ENCODE data around the gene CDK19. TPM values are rescaled to one million over a fixed set of nuclear protein-coding genes. Genes with fewer than 3 reads are reported as not detected.
A peak's percentile ranks its signal among the peaks of the same experiment; 100 is the strongest.

Gene CDK19
- total and polyA plus RNA-seq, 2 of the 4 experiments (the other 2 are of a cell fraction) = 6.0 to 6.8 TPM

- Histone ChIP-seq H2BK120ac (ENCODE audit: low read depth, low read length) (no peak overlapping the region), H2AFZ (replicated peaks; ENCODE audit: low read length, poor library complexity) (no peak overlapping the region), H4K5ac (ENCODE audit: low read depth, low read length) (no peak overlapping the region), H2AK5ac (ENCODE audit: low read depth, low read length) (no peak overlapping the region), H3K56ac (ENCODE audit: extremely low read depth, insufficient read depth, low read length) (no peak overlapping the region), H3K9ac (ENCODE audit: low read depth, low read length) (no peak overlapping the region), H4K8ac (ENCODE audit: low read depth in 2 of 2, low read length in 2 of 2) (no peak overlapping the region), H3K9me3 (ENCODE audit: control insufficient read depth, insufficient read depth, low read length) (no peaks in the 10 kb centered on the region), H3K4me3 (ENCODE audit: insufficient read depth, low read depth, low read length) (no peak overlapping the region), H4K91ac (ENCODE audit: insufficient read depth, low read depth, low read length) (no peak overlapping the region), H3K27me3 (ENCODE audit: control insufficient read depth, insufficient read depth, low read length) (no peaks in the 10 kb centered on the region), H3K18ac (ENCODE audit: low read depth, low read length) (no peak overlapping the region), H3K23ac (ENCODE audit: low read depth, low read length) (no peak overlapping the region), H3K36me3 (ENCODE audit: control insufficient read depth, insufficient read depth, low read length) (no peaks in the 10 kb centered on the region), H3K27ac (ENCODE audit: insufficient read depth, low read length) (no peak overlapping the region), H2BK20ac (ENCODE audit: low read depth, low read length) (no peak overlapping the region), H3K9me1 (ENCODE audit: insufficient read depth, low read length) (0 out of 2 replicates have a peak, but pooled peaks cover 3% of the 10 kb centered on the region), H3K4me1 (ENCODE audit: control insufficient read depth, insufficient read depth, low read length) (peaks cover 4% of the 10 kb centered on the region), H3K14ac (replicated peaks; ENCODE audit: low read depth, low read length) (no peak overlapping the region), H3K4me2 (ENCODE audit: low read depth, low read length) (no peak overlapping the region), H3K79me1 (ENCODE audit: low read depth in 1 of 2, low read length in 2 of 2) (0 out of 4 replicates have a peak, but pooled peaks cover 0 to under 1% of the 10 kb centered on the region in 2 experiments), H3K4ac (ENCODE audit: low read depth, low read length) (no peak overlapping the region), H2BK5ac (ENCODE audit: low read depth, low read length, poor library complexity, severe bottlenecking) (no peak overlapping the region), H2BK15ac (ENCODE audit: low read depth, low read length) (no peak overlapping the region), H4K20me1 (ENCODE audit: insufficient read depth, low read length) (no peaks in the 10 kb centered on the region), H2AK9ac (replicated peaks; ENCODE audit: low read depth, low read length, poor library complexity) (no peak overlapping the region)
- ATAC-seq (ENCODE audit: low read depth) (no peak; the same call in 1 of the 2 replicates), DNase-seq (peak; percentile 38)
- intact Hi-C loops (cut with micrococcal nuclease) = no loop called here
- dilution Hi-C loops (cut with HindIII; ENCODE audit: low sequenced_read_pairs, unreplicated experiment) = no loop called here
- no peak for TF ChIP-seq FOS (IDR thresholded peaks at IDR 0.05; ENCODE audit: low read depth, low read length)
- TF ChIP-seq RCOR1 (IDR thresholded peaks at IDR 0.05; ENCODE audit: insufficient replicate concordance, low read length) = no peak
- no peak for TF ChIP-seq MXI1 (IDR thresholded peaks at IDR 0.05; ENCODE audit: borderline replicate concordance, low read depth, low read length)
- no peak for TF ChIP-seq POLR2A (IDR thresholded peaks at IDR 0.05; ENCODE audit: low read depth, low read length)
- TF ChIP-seq NFE2L2 (IDR thresholded peaks at IDR 0.05; ENCODE audit: low read depth, low read length) = no peak
- no peak for TF ChIP-seq MAZ (IDR thresholded peaks at IDR 0.05; ENCODE audit: borderline replicate concordance, low read depth, low read length)
- TF ChIP-seq RAD21 (IDR thresholded peaks at IDR 0.05; ENCODE audit: low read length) = no peak
- no peak for TF ChIP-seq CEBPB (IDR thresholded peaks at IDR 0.05; ENCODE audit: low read depth, low read length)
- TF ChIP-seq BHLHE40 (IDR thresholded peaks at IDR 0.05; ENCODE audit: low read depth, low read length) = no peak
- no peak for TF ChIP-seq CTCF (conservative IDR thresholded peaks at IDR 0.05; ENCODE audit: low read depth, low read length)
- no peak for TF ChIP-seq SMC3 (IDR thresholded peaks at IDR 0.05; ENCODE audit: low read depth, low read length)
- TF ChIP-seq MAFK (IDR thresholded peaks at IDR 0.05; ENCODE audit: low read depth, low read length) = no peak
- no peak for TF ChIP-seq USF2 (IDR thresholded peaks at IDR 0.05; ENCODE audit: low read depth, low read length)
- no peak for TF ChIP-seq CHD1 (IDR thresholded peaks at IDR 0.05; ENCODE audit: low read depth, low read length)
- no peak for TF ChIP-seq RFX5 (IDR thresholded peaks at IDR 0.05; ENCODE audit: low read depth, low read length)
- TF ChIP-seq ELK1 (IDR thresholded peaks at IDR 0.05; ENCODE audit: borderline replicate concordance, low read depth, low read length) = no peak
- BruUV-seq (replicated peaks) = no TSS peak
- ChIA-PET POLR2A (ENCODE audit: unreplicated experiment) (no interaction called here), CTCF (no interaction called here)
- in situ Hi-C loops (cut with MboI; ENCODE audit: low sequenced_read_pairs) = no loop called here
Observed at GRCh38 chr6:110822249-110822648, 7.0 kb upstream of the CDK19 start.

All from IMR-90 (cell line).